Caco-2 (cell line): Measurements from ENCODE around the gene SLC20A1. TPM values are rescaled to one million over a fixed set of nuclear protein-coding genes. Genes with fewer than 3 reads are reported as not detected.

ENCODE experiments used
- BruUV-seq: library from RNA; stranded (reverse); fragments of 400-500 nt; replicated peaks from 2 replicates; lab custom pipeline; 2021; lab: Mats Ljungman, UMichigan
- CTCF ChIA-PET: fragments of 300-600 bp; sonication (Branson Sonifier 250); formaldehyde crosslinking; loops from one replicate; lab custom pipeline; 2022; ENCODE audit warnings: antibody characterized with exemption; lab: Charles Lee
- POLR2A ChIA-PET: fragments of 300-600 bp; sonication (Branson Sonifier 250); formaldehyde crosslinking; loops from one replicate; lab custom pipeline; 2022; ENCODE audit warnings: antibody characterized with exemption; lab: Charles Lee
- DNase-seq, 2 experiments: peaks; one replicate each; pipeline versions ENCODE4 v3.0.0 to v3.0.0-alpha.2; 2020 to 2022
- H3K27me3 ChIP-seq: replicated peaks from 2 replicates; pipeline ENCODE4 v1.6.0; 2011; ENCODE audit warnings: low read length; ENCODE audit not compliant: control insufficient read depth, insufficient read depth
- H3K36me3 ChIP-seq: 2 replicates; pipeline ENCODE4 v1.5.1; 2011; ENCODE audit warnings: low read length; ENCODE audit not compliant: control insufficient read depth, insufficient read depth
- H3K4me1 ChIP-seq: fragments of 250-450 bp; sonication (Bioruptor Pico); 2 replicates; pipeline ENCODE4 v1.5.1; 2020; ENCODE audit warnings: mild to moderate bottlenecking
- H3K4me3 ChIP-seq: 2 replicates; pipeline ENCODE4 v1.5.1; 2011; ENCODE audit warnings: low read depth, mild to moderate bottlenecking, control low read depth, low read length
- H3K9me3 ChIP-seq: fragments of 250-450 bp; sonication (Bioruptor Pico); 2 replicates; pipeline ENCODE4 v1.5.1; 2020; ENCODE audit warnings: mild to moderate bottlenecking, moderate library complexity
- H3K27ac Mint-ChIP-seq: one replicate; pipeline ENCODE4 v1.8.0; 2022; ENCODE audit warnings: mixed read lengths; ENCODE audit not compliant: unreplicated experiment
- H3K27me3 Mint-ChIP-seq: one replicate; pipeline ENCODE4 v1.8.0; 2022; ENCODE audit warnings: mixed read lengths; ENCODE audit not compliant: insufficient read depth, unreplicated experiment
- H3K36me3 Mint-ChIP-seq: one replicate; pipeline ENCODE4 v1.8.0; 2022; ENCODE audit warnings: mild to moderate bottlenecking, mixed read lengths; ENCODE audit not compliant: insufficient read depth, unreplicated experiment
- H3K4me1 Mint-ChIP-seq: one replicate; pipeline ENCODE4 v1.8.0; 2022; ENCODE audit warnings: low read depth, mixed read lengths; ENCODE audit not compliant: unreplicated experiment
- H3K4me3 Mint-ChIP-seq: one replicate; pipeline ENCODE4 v1.8.0; 2022; ENCODE audit warnings: mild to moderate bottlenecking, moderate library complexity, mixed read lengths; ENCODE audit not compliant: unreplicated experiment
- H3K9me3 Mint-ChIP-seq: one replicate; pipeline ENCODE4 v1.8.0; 2022; ENCODE audit warnings: mixed read lengths; ENCODE audit not compliant: unreplicated experiment
- CTCF ChIP-seq, 2 experiments: fragments of 200-600 bp in 1 of 2; IDR thresholded peaks; 1 replicate in 1 of 2; 2 replicates in 1 of 2; pipeline versions ENCODE4 v1.5.1 to v1.8.0; 2011 to 2022; ENCODE audit warnings: antibody characterized with exemption in 1 of 2, control low read depth in 1 of 2, inconsistent platforms in 1 of 2, low read depth in 1 of 2, low read length in 1 of 2, mild to moderate bottlenecking in 1 of 2, moderate library complexity in 1 of 2; ENCODE audit not compliant: insufficient read depth in 1 of 2, severe bottlenecking in 1 of 2, unreplicated experiment in 1 of 2
- intact Hi-C: fragments of 100-400 bp; cut with micrococcal nuclease; formaldehyde crosslinking; loops from one replicate; pipeline ENCODE4 v1.10.0; 2022; ENCODE audit not compliant: unreplicated experiment
- total RNA-seq: library from RNA; stranded (reverse); gene quantifications from 2 replicates; pipeline ENCODE4 v1.2.3, GENCODE V29; 2022

Gene SLC20A1
- total RNA-seq, 1 experiment from 2014 or later = 91.1 TPM

- Mint-ChIP-seq H3K9me3 (no peaks in the 10 kb centered on the region), H3K27me3 (no peaks in the 10 kb centered on the region), H3K4me1 (peaks cover 39% of the 10 kb centered on the region), H3K36me3 (peaks cover 45% of the 10 kb centered on the region), H3K4me3 (peak overlapping the region; percentile 83), H3K27ac (peak overlapping the region; percentile 96)
- POLR2A ChIA-PET = interaction anchor here (3.0 kb wide), 1 partner anchor 82 kb away, joined by 30 read pairs; no protein-coding TSS in a partner anchor
- no peaks in the 10 kb centered on the region for H3K36me3 ChIP-seq
- intact Hi-C loops = no loop called here
- no peak for TF ChIP-seq CTCF (IDR thresholded peaks at IDR 0.05; ENCODE audit: insufficient read depth in 1 of 2, low read depth in 1 of 2, low read length in 1 of 2, severe bottlenecking in 1 of 2, unreplicated experiment in 1 of 2)
- no peak overlapping the region for H3K4me3 ChIP-seq
- BruUV-seq = no TSS peak
- no peaks in the 10 kb centered on the region for H3K27me3 ChIP-seq
- DNase-seq = no peak
- CTCF ChIA-PET = interaction anchor here (0.8 kb wide), 1 partner anchor 43 kb away, joined by 3 read pairs; no protein-coding TSS in a partner anchor
- peaks cover 30% of the 10 kb centered on the region for H3K4me1 ChIP-seq
- H3K9me3 ChIP-seq = no peaks in the 10 kb centered on the region
These were observed 2.3 kb upstream of the SLC20A1 start for GRCh38 chr2:112643488-112643887.

GRCh38 chr2:112644155-112644932 lies 1.4 kb upstream of the SLC20A1 start:
- Mint-ChIP-seq H3K27me3 (no peaks in the 10 kb centered on the region), H3K4me3 (peak overlapping the region; percentile 83), H3K4me1 (peaks cover 39% of the 10 kb centered on the region), H3K9me3 (no peaks in the 10 kb centered on the region), H3K27ac (peak overlapping the region; percentile 96), H3K36me3 (peaks cover 53% of the 10 kb centered on the region)
- TF ChIP-seq CTCF (IDR thresholded peaks at IDR 0.05; ENCODE audit: insufficient read depth in 1 of 2, low read depth in 1 of 2, low read length in 1 of 2, severe bottlenecking in 1 of 2, unreplicated experiment in 1 of 2) = no peak
- Histone ChIP-seq H3K4me3 (peak overlapping the region; percentile 59), H3K27me3 (no peaks in the 10 kb centered on the region), H3K36me3 (no peaks in the 10 kb centered on the region), H3K4me1 (peaks cover 31% of the 10 kb centered on the region), H3K9me3 (no peaks in the 10 kb centered on the region)
- BruUV-seq = TSS peak; percentile 95
- DNase-seq = peak; percentile 68 to 78
- CTCF ChIA-PET = interaction anchor here (0.5 to 3.1 kb wide), 13 partner anchors 17 to 111 kb away, joined by 3 to 26 read pairs (median 3); partner anchors contain the start of gene CHCHD5
- intact Hi-C loops = loop anchor here (1.0 kb wide), 1 partner anchor 82 kb away; no protein-coding TSS in a partner anchor
- POLR2A ChIA-PET = interaction anchor here (0.7 to 3.3 kb wide), 8 partner anchors 11 to 1112 kb away, joined by 4 to 30 read pairs (median 6); partner anchors contain the start of genes CHCHD5 and SLC35F5

GRCh38 chr2:112644933-112645309 lies 818 bp upstream of the SLC20A1 start:
- Histone ChIP-seq H3K9me3 (no peaks in the 10 kb centered on the region), H3K4me3 (peak overlapping the region; percentile 59), H3K36me3 (peaks cover 1% of the 10 kb centered on the region; the same call in 1 of the 2 replicates), H3K4me1 (peaks cover 31% of the 10 kb centered on the region), H3K27me3 (no peaks in the 10 kb centered on the region)
- BruUV-seq = no TSS peak
- peaks cover 59% of the 10 kb centered on the region for H3K36me3 Mint-ChIP-seq
- H3K27ac Mint-ChIP-seq = peak overlapping the region; percentile 96
- H3K4me3 Mint-ChIP-seq = peak overlapping the region; percentile 83
- POLR2A ChIA-PET = interaction anchor here (0.7 to 3.3 kb wide), 10 partner anchors 11 to 1112 kb away, joined by 3 to 30 read pairs (median 6); partner anchors contain the start of genes CHCHD5 and SLC35F5
- no peak for TF ChIP-seq CTCF (IDR thresholded peaks at IDR 0.05; ENCODE audit: insufficient read depth in 1 of 2, low read depth in 1 of 2, low read length in 1 of 2, severe bottlenecking in 1 of 2, unreplicated experiment in 1 of 2)
- intact Hi-C loops = loop anchor here (1.0 to 5.0 kb wide), 5 partner anchors 19 to 81 kb away; partner anchors contain the start of gene CHCHD5
- no peaks in the 10 kb centered on the region for H3K9me3 Mint-ChIP-seq
- no peak for DNase-seq
- peaks cover 39% of the 10 kb centered on the region for H3K4me1 Mint-ChIP-seq
- CTCF ChIA-PET = interaction anchor here (0.5 to 3.1 kb wide), 12 partner anchors 11 to 111 kb away, joined by 3 to 26 read pairs (median 4); partner anchors contain the start of gene CHCHD5
- H3K27me3 Mint-ChIP-seq = no peaks in the 10 kb centered on the region
